H1 (cell line): ENCODE data around the gene SLC6A12. TPM values are rescaled to one million over a fixed set of nuclear protein-coding genes. Genes with fewer than 3 reads are reported as not detected.
A peak's percentile ranks its signal among the peaks of the same experiment; 100 is the strongest.

Experiments used
- CTCF ChIA-PET: fragments of 300-600 bp; sonication (Branson Sonifier 250); formaldehyde crosslinking; loops from one replicate; lab custom pipeline; 2021; ENCODE audit not compliant: partially characterized antibody; lab: Charles Lee
- POLR2A ChIA-PET: fragments of 300-600 bp; sonication (Branson Sonifier 250); formaldehyde crosslinking; loops from one replicate; lab custom pipeline; 2021; ENCODE audit warnings: inconsistent platforms; ENCODE audit not compliant: partially characterized antibody; lab: Charles Lee
- DNase-seq, 2 experiments: peaks; one replicate each; pipeline versions ENCODE4 v3.0.0 to v3.0.0-alpha.2; 2010 to 2022; ENCODE audit warnings: low spot score in 2 of 2, low read depth in 1 of 2, mixed read lengths in 1 of 2
- FAIRE-seq: peaks from 2 replicates; lab custom pipeline; 2011; peaks lifted over from hg19 to GRCh38; lab: Jason Lieb, UNC
- H2AFZ ChIP-seq: 2 replicates; pipeline ENCODE4 v1.8.1; 2012; ENCODE audit warnings: low read length, inconsistent platforms
- H2AK5ac ChIP-seq: 2 replicates; pipeline ENCODE4 v1.6.1; 2013; ENCODE audit warnings: low read depth, low read length
- H2BK120ac ChIP-seq: replicated peaks from 2 replicates; pipeline ENCODE3; 2013; ENCODE audit warnings: low read depth, low read length, inconsistent platforms
- H2BK12ac ChIP-seq: 2 replicates; pipeline ENCODE4 v1.6.1; 2013; ENCODE audit warnings: low read depth, low read length
- H2BK15ac ChIP-seq: 2 replicates; pipeline ENCODE4 v1.6.1; 2013; ENCODE audit warnings: low read length
- H2BK20ac ChIP-seq: 2 replicates; pipeline ENCODE4 v1.6.1; 2013; ENCODE audit warnings: low read length
- H2BK5ac ChIP-seq: 2 replicates; pipeline ENCODE4 v1.6.1; 2013; ENCODE audit warnings: low read depth, low read length
- H3K14ac ChIP-seq: 2 replicates; pipeline ENCODE4 v1.6.1; 2013; ENCODE audit warnings: inconsistent platforms; ENCODE audit not compliant: insufficient read length
- H3K18ac ChIP-seq: 2 replicates; pipeline ENCODE4 v1.6.1; 2013; ENCODE audit warnings: low read length; ENCODE audit errors: extremely low read depth
- H3K23ac ChIP-seq: 2 replicates; pipeline ENCODE4 v1.6.1; 2013; ENCODE audit warnings: inconsistent platforms; ENCODE audit not compliant: insufficient read length
- H3K23me2 ChIP-seq: 2 replicates; pipeline ENCODE4 v1.6.1; 2013; ENCODE audit warnings: low read depth, low read length
- H3K27ac ChIP-seq: 2 replicates; pipeline ENCODE4 v1.6.1; 2011; ENCODE audit warnings: low read depth, low read length, inconsistent platforms
- H3K27me3 ChIP-seq, 4 experiments: replicated peaks in 1 of 4; 1 replicate in 1 of 4; 2 replicates in 3 of 4; pipeline versions ENCODE4 v1.6.1 to v1.8.1; 2011 to 2013; ENCODE audit warnings: low read length in 3 of 4, mild to moderate bottlenecking in 3 of 4, inconsistent platforms in 2 of 4, mixed read lengths in 2 of 4, moderate library complexity in 1 of 4; ENCODE audit not compliant: control insufficient read depth in 3 of 4, insufficient read depth in 3 of 4; ENCODE audit errors: extremely low read depth in 1 of 4
- H3K36me3 ChIP-seq, 4 experiments: 2 replicates each; pipeline versions ENCODE4 v1.6.1 to v1.8.1; 2011 to 2013; ENCODE audit warnings: mild to moderate bottlenecking in 4 of 4, low read length in 3 of 4, moderate library complexity in 2 of 4, control low read depth in 1 of 4, inconsistent platforms in 1 of 4; ENCODE audit not compliant: insufficient read depth in 4 of 4, control insufficient read depth in 2 of 4
- H3K4ac ChIP-seq: replicated peaks from 2 replicates; pipeline ENCODE3; 2013; ENCODE audit warnings: low read length, low read depth, mixed read lengths, inconsistent platforms; ENCODE audit not compliant: insufficient read length
- H3K4me1 ChIP-seq, 4 experiments: replicated peaks in 1 of 4; 1 replicate in 1 of 4; 2 replicates in 3 of 4; pipeline versions ENCODE4 v1.6.1 to v1.8.1; 2011 to 2013; ENCODE audit warnings: low read length in 3 of 4, inconsistent platforms in 2 of 4, mixed read lengths in 1 of 4; ENCODE audit not compliant: insufficient read depth in 4 of 4, control insufficient read depth in 3 of 4
- H3K4me2 ChIP-seq, 2 experiments: 2 replicates each; pipeline versions ENCODE4 v1.6.1 to v1.8.1; 2011 to 2013; ENCODE audit warnings: low read depth in 2 of 2, low read length in 2 of 2, control low read depth in 1 of 2, inconsistent platforms in 1 of 2, mild to moderate bottlenecking in 1 of 2; ENCODE audit not compliant: insufficient read depth in 1 of 2
- H3K4me3 ChIP-seq, 4 experiments: fragments of 200-600, 300-600 bp in 1 of 4; sonication (generic), shearing (Covaris generic), sonication (Bioruptor Twin) in 1 of 4; 2 replicates each; pipeline versions ENCODE4 v1.5.1 to v1.8.1; 2011 to 2016; ENCODE audit warnings: low read length in 4 of 4, low read depth in 3 of 4, control low read depth in 2 of 4, inconsistent platforms in 2 of 4, mild to moderate bottlenecking in 2 of 4, mixed read lengths in 1 of 4, moderate library complexity in 1 of 4; ENCODE audit not compliant: insufficient read depth in 2 of 4; ENCODE audit errors: extremely low read depth in 1 of 4
- H3K56ac ChIP-seq: replicated peaks from 2 replicates; pipeline ENCODE3; 2013; ENCODE audit warnings: low read depth, mild to moderate bottlenecking, mixed read lengths, low read length, inconsistent platforms; ENCODE audit not compliant: insufficient read length
- H3K79me1 ChIP-seq: 2 replicates; pipeline ENCODE4 v1.6.1; 2013; ENCODE audit warnings: low read depth, low read length, control low read depth
- H3K79me2 ChIP-seq, 2 experiments: 2 replicates each; pipeline versions ENCODE4 v1.6.1 to v1.8.1; 2012 to 2013; ENCODE audit warnings: low read length in 2 of 2, mild to moderate bottlenecking in 2 of 2, inconsistent platforms in 1 of 2; ENCODE audit not compliant: insufficient read depth in 2 of 2, control insufficient read depth in 1 of 2
- H3K9ac ChIP-seq, 4 experiments: replicated peaks in 1 of 4; 1 replicate in 1 of 4; 2 replicates in 3 of 4; pipeline versions ENCODE4 v1.6.1 to v1.8.1; 2011 to 2013; ENCODE audit warnings: low read depth in 3 of 4, low read length in 3 of 4, control low read depth in 2 of 4, mild to moderate bottlenecking in 2 of 4, moderate library complexity in 2 of 4, inconsistent platforms in 1 of 4; ENCODE audit errors: extremely low read depth in 1 of 4
- H3K9me3 ChIP-seq, 2 experiments: 2 replicates each; pipeline versions ENCODE4 v1.6.1 to v1.8.1; 2012 to 2013; ENCODE audit warnings: mild to moderate bottlenecking in 2 of 2, moderate library complexity in 2 of 2, control low read depth in 1 of 2, inconsistent platforms in 1 of 2, low read depth in 1 of 2, low read length in 1 of 2, mixed read lengths in 1 of 2; ENCODE audit not compliant: insufficient read depth in 2 of 2
- H4K20me1 ChIP-seq, 2 experiments: replicated peaks in 1 of 2; 2 replicates each; pipeline versions ENCODE3 to v1.8.1; 2011 to 2013; ENCODE audit warnings: inconsistent platforms in 2 of 2, low read length in 2 of 2, mild to moderate bottlenecking in 1 of 2; ENCODE audit not compliant: insufficient read depth in 2 of 2, control insufficient read depth in 1 of 2
- H4K5ac ChIP-seq: 2 replicates; pipeline ENCODE4 v1.6.1; 2013; ENCODE audit warnings: low read length, low read depth, mixed read lengths, inconsistent platforms; ENCODE audit not compliant: insufficient read length
- H4K8ac ChIP-seq: 2 replicates; pipeline ENCODE4 v1.8.0; 2013; ENCODE audit warnings: mild to moderate bottlenecking, moderate library complexity, low read length, inconsistent platforms; ENCODE audit not compliant: insufficient read depth; ENCODE audit errors: extremely low read depth
- H4K91ac ChIP-seq: replicated peaks from 2 replicates; pipeline ENCODE3; 2013; ENCODE audit warnings: low read length, mixed read lengths, inconsistent platforms; ENCODE audit not compliant: insufficient read length
- CTBP2 ChIP-seq: IDR thresholded peaks from 2 replicates; pipeline ENCODE4 v1.7.0; 2011; ENCODE audit warnings: borderline replicate concordance, mild to moderate bottlenecking, moderate library complexity, mixed read lengths, low read length; ENCODE audit not compliant: insufficient read depth, insufficient read length
- JUN ChIP-seq: IDR thresholded peaks from 2 replicates; pipeline ENCODE4 v1.6.1; 2011; ENCODE audit warnings: low read depth, mild to moderate bottlenecking, improper control_type of control experiment, low read length
- WGBS, 2 experiments: shearing (Covaris generic) in 1 of 2; methylation state at CpG; one replicate each; pipeline versions ENCODE4 v1.1.6 to v1.1.7; 2013 to 2015; ENCODE audit warnings: low lambda C conversion rate in 2 of 2, mixed read lengths in 2 of 2, inconsistent platforms in 1 of 2, low coverage in 1 of 2, missing lambda C conversion rate in 1 of 2; ENCODE audit not compliant: insufficient replicate concordance in 2 of 2, insufficient coverage in 1 of 2, insufficient read length in 1 of 2; ENCODE audit errors: extremely low coverage in 1 of 2, missing lambda C conversion rate in 1 of 2; 5-methylcytosine and 5-hydroxymethylcytosine counted together
- polyA plus RNA-seq, 7 experiments: library from polyadenylated mRNA; depleted of rRNA in 3 of 7; stranded (reverse) in 5 of 7; unstranded in 2 of 7; fragments of >200 nt in 5 of 7; fragments of 200-250 nt in 2 of 7; gene quantifications; 1 replicate in 5 of 7; 2 replicates in 1 of 7; 4 replicates in 1 of 7; pipeline versions ENCODE4 v1.2.1 to v1.2.3, GENCODE V29; 2011 to 2013; ENCODE audit warnings: missing spikeins in 2 of 7, mixed read lengths in 2 of 7
- total RNA-seq: library from RNA; stranded (reverse); fragmentation: NEBNext Ultra II Directional; extraction: Animal tissue kit (Norgen Biotek cat#: 25700); gene quantifications from 2 replicates; pipeline ENCODE4 v1.2.1, GENCODE V29; 2021
- TF ChIP-seq, protein P1 (sequence below): IDR thresholded peaks from 2 replicates; pipeline ENCODE4 v1.6.1; 2012; ENCODE audit warnings: inconsistent platforms

SLC6A12 gene
- total and polyA plus RNA-seq, 2 of the 8 experiments (the other 6 are each of a cell fraction or from before 2014, with no cell fraction given): 0.70 to 1.1 TPM

DNA sequence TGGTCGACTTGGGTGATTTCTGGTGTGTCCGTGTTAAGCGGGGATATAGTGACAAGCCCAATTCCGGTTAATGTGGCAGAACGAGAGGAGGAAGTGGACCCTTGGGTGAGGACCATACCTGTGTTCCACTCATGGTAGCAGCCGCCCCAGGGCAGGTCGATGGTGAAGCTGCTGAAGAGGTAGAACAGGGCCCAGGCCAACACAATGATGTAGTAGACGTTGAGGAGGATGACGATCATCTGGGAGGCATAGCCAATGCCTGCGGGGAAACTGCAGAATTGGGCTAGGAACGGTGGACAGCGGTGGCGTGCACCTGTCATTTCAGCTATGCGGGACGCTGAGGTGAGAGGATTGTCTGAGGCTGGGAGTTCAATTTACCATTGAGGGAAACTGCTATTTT is 28.5 kb upstream of the SLC6A12 start:
- H3K23ac ChIP-seq: peak overlapping the region; percentile 96
- H4K8ac ChIP-seq: no peak overlapping the region
- no peaks in the 10 kb centered on the region for H3K27me3 ChIP-seq
- WGBS, 2 experiments: 89% methylated on average over 15 of the region's 15 CpGs; no CpG with 5 or more reads in 1 of the 2 experiments
- H3K36me3 ChIP-seq: no peaks in the 10 kb centered on the region
- H3K4me2 ChIP-seq: no peak overlapping the region
- H3K9ac ChIP-seq: no peak overlapping the region
- H3K14ac ChIP-seq: no peak overlapping the region
- no peaks in the 10 kb centered on the region for H4K20me1 ChIP-seq
- ChIA-PET POLR2A (interaction anchor here (1.1 kb wide), 1 partner anchor 12 kb away, joined by 3 read pairs; no protein-coding TSS in a partner anchor), CTCF (interaction anchor here (3.5 kb wide), 1 partner anchor 22 kb away, joined by 15 read pairs; no protein-coding TSS in a partner anchor)
- H3K23me2 ChIP-seq: no peaks in the 10 kb centered on the region
- no peak overlapping the region for H2BK12ac ChIP-seq
- no peak overlapping the region for H4K91ac ChIP-seq
- H4K5ac ChIP-seq: no peak overlapping the region
- FAIRE-seq (no peak), DNase-seq (peak in 1 of 2 experiments; percentile 32)
- TF ChIP-seq, protein P1, sequence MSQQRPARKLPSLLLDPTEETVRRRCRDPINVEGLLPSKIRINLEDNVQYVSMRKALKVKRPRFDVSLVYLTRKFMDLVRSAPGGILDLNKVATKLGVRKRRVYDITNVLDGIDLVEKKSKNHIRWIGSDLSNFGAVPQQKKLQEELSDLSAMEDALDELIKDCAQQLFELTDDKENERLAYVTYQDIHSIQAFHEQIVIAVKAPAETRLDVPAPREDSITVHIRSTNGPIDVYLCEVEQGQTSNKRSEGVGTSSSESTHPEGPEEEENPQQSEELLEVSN: no peak
- TF ChIP-seq CTBP2 (no peak), JUN (no peak)
- H3K56ac ChIP-seq: no peak overlapping the region
- H3K79me2 ChIP-seq: no peaks in the 10 kb centered on the region
- H2BK20ac ChIP-seq: no peak overlapping the region
- no peaks in the 10 kb centered on the region for H3K4me1 ChIP-seq
- no peak overlapping the region for H2AFZ ChIP-seq
- H3K4ac ChIP-seq: no peak overlapping the region
- H3K18ac ChIP-seq: no peak overlapping the region
- no peak overlapping the region for H3K4me3 ChIP-seq
- no peaks in the 10 kb centered on the region for H3K79me1 ChIP-seq
- peaks cover 2 to 6% of the 10 kb centered on the region in 2 experiments; a peak in 3 of 4 replicates for H3K9me3 ChIP-seq
- no peak overlapping the region for H2BK15ac ChIP-seq
- peak overlapping the region; percentile 35; the same call in 1 of the 2 replicates for H2BK5ac ChIP-seq
- no peak overlapping the region for H3K27ac ChIP-seq
- no peak overlapping the region for H2AK5ac ChIP-seq
- no peak overlapping the region for H2BK120ac ChIP-seq
